ENCODE measurements around the gene PGLYRP2.

Gene PGLYRP2

GRCh38 chr19:15453906-15454860 is 25.1 kb downstream of the PGLYRP2 start:
- DNase-seq: no peak

- DNase-seq: no peak
Measured at GRCh38 chr19:15453091-15453578, 26.2 kb downstream of the PGLYRP2 start.

GRCh38 chr19:15452111-15453047 is 26.9 kb downstream of the PGLYRP2 start:
- DNase-seq: no peak

GRCh38 chr19:15450528-15450890 is 28.8 kb downstream of the PGLYRP2 start:
- DNase-seq: no peak

DNA sequence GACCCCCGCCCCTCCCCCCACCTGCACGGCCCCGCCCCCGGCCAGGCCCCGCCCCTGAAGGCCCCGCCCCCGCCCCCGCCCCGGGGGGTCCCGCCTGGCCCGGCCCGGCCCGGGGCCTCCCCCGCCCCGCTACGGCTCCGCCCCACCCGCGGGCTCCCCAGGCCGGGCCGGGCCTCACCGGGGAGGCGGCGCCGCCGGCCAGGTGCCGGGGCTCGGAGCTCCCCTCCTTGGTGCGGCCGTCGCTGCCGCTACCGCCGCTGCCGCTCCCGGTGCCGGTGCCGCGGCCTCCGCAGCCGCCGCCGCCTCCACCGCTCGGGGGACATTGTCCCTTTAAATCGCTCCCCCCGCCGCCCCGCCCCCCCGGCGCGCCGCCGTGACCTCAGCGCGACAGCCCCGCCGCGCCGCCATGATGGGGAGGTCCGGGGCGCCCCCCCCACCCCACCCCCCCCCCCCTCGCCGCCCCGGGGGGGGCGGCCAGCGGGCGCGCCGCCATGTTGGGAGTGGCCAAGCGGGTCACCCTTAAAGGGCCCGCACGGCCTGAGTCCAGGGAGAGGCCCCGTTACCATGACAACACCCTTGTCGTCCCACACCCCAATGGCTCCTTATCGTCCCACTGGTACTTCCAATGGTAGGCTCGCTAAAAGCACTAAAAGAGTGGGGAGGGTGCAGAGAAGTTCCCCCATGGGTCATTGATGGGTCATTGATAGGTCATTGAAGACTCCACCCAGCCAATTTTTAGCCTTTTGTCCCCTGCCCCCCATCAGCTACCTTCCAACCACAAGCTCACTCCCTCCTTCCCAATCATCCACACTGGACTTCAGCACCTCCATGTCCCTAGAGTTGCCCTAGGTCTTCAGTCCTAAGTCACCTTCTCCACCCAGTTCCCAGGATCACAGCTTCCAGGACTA is 29.4 kb downstream of the PGLYRP2 start, which contains the start of gene WIZ:
Gene WIZ (minus strand): TSS at position 337 of the 908 bp plus-strand sequence. CDS start 1,649 bp downstream, outside the sequence.
- DNase-seq: no peak

DNA sequence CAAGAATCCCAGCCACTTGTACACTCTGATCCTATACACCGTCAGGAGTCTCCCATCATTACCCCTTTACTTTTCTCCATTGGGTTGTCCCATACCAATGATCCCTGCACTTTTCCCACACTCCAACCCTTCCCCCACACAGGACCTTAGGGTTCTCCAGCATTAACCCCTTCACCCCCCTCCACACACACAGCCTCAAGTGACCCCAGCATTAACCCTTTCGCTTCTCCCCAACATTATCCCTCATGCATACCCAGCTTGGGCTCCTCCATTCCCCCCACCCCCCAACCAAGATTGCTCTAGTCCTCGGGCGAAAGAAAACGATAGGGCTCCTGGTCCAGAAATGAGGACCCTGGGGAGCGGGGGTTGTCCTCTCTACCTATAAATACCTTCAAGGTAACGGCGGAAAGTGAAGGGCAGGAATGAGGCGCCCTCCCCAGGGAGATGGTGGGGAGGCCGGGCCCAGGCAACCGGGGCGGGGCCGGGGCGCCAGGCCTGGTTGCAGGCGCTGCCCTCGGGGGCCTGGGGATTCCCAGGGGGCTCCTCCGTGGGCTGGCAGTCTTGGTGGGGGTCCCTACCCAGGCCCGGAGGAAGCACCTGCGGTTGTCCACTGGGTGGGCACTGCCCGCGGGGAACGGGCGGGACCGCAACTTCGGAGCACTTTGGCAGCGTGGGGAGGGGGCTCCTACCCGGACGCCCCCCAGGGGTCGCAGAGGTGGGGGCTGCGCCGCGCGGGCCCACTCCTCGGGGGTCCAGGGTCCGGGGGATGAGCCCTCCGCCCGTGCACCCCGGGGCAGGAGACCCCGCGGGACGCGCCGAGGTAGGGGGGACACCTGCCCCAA is 30.3 kb downstream of the PGLYRP2 start:
- DNase-seq: no peak

DNA sequence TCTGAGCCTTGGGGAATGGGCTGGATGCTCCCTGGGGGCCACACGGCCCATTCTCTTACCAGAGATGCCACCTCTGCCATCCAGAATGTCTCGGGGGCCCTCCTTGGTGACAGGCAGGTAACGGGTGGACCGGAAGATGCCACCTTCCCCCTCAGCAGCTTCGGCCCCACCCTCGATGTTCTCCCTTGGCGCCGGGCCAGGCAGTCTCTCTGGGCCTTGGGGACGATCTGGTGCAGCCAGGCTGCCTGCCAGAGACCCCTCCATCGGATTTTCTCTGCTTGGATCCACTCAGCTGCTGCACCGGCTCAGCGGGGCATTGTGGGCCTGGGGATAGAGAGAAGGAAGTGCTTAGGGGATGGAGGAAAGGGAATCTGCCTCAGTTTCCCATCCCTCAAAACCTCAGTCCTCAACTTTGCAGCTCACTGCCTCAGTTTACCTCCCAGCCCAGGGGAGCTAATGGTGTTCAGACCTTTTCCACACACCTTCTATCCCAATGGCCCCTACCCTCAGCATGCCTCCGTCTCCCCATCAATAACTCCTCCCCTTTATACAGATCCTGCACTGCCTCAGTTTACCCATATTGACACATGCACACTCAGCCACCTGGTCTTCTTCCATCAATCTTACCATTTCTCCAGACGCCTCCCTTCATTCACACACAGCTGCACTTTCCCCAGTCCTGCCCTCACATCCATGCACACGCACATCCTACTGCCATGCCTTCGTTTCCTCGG is 31.1 kb downstream of the PGLYRP2 start:
- no peak for DNase-seq

- no peak for DNase-seq
Measured at GRCh38 chr19:15447057-15447456, 32.2 kb downstream of the PGLYRP2 start.

DNA sequence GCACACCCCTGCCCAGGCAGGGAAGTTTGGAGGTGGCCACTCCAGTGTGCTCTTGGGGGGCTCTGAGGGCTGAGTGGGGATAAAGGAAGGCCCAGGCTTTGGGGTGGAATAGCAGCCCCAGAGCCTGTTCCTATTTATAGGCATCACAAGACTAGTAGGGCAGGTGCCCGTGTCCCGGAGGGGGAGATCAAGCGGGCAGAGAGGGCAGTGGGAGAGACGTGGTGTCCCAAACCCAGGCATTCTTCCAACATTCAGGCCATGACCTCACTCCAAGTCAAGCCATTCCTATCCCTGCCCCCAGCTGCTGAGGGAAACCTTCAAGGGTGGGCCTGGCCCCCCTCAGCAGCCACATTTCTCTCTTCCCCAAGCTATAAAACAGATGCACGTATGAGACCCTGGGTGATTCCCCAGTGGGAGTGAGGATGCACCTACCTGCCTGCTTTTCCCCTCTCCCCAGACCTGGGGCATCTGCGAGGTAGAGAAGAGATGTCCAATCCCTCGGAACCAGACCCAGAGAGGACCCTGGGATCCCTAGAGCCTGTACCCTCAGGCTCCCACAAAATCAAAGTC is 33.4 kb downstream of the PGLYRP2 start:
- no peak for DNase-seq

- no peak for DNase-seq
Measured at GRCh38 chr19:15445227-15445605, 34.1 kb downstream of the PGLYRP2 start.

- no peak for DNase-seq
Measured at GRCh38 chr19:15444505-15445226, 34.6 kb downstream of the PGLYRP2 start.

DNA sequence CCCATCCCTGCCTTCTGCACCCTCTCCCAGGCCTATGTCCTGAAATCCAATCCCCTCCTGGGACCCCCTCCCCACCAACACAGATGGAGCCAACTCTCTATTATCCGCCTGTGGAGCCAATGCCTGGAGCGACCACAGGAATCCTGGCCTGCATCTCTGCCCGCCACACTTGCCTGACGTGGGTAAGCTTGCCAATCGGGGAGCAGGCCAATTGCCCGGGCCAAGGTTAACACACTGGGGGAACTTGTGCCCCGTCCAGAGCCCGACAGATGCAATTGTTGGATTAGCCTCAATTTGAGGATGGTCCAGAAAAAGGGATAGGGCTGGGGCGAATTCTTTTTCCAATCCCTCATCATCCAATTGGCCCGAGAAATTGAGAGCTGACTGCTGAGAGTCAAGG is 35.5 kb downstream of the PGLYRP2 start:
- DNase-seq: no peak

- no peak for DNase-seq
Measured at GRCh38 chr19:15443325-15443724, 36.0 kb downstream of the PGLYRP2 start.

GRCh38 chr19:15442142-15442920 is 37.0 kb downstream of the PGLYRP2 start:
- no peak for DNase-seq

DNA sequence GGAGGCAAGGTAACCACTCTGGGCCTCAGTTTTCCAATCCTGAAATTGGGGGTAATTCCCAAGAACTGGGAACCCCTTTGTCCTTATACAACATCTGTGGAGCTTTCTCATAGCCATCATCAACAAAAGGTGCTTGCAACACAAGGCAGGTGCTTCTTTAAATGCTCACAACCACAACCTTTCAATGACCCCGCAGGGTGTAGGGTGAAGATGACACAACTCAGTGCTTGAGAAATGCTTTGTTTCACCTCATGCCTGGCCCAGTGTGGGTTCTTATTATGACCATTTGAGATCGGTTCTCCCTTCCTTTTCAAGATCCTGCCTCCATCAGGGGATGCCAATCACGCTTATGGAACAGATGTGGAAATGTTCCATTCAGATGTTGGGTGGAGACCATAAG is 38.0 kb downstream of the PGLYRP2 start:
- DNase-seq: no peak

- no peak for DNase-seq
Measured at GRCh38 chr19:15439821-15440641, 39.3 kb downstream of the PGLYRP2 start.

GRCh38 chr19:15439078-15439799 is 40.1 kb downstream of the PGLYRP2 start:
- no peak for DNase-seq
